CD4-positive, alpha-beta T cell treated with Interleukin-6 at 100 ng/mL for 8 hours (primary cell): ENCODE data around the gene ADAM12.
A peak's percentile ranks its signal among the peaks of the same experiment; 100 is the strongest.
"Not testable (repeated sequence)": the region's sequence is repeated elsewhere in the genome, so short reads cannot be mapped to it uniquely, and the experiment has no call there.

Source experiments
- DNase-seq: peaks from one replicate; pipeline ENCODE4 v3.0.0-alpha.2; 2020; ENCODE audit warnings: mixed read lengths, low spot score

The ADAM12 gene

DNA sequence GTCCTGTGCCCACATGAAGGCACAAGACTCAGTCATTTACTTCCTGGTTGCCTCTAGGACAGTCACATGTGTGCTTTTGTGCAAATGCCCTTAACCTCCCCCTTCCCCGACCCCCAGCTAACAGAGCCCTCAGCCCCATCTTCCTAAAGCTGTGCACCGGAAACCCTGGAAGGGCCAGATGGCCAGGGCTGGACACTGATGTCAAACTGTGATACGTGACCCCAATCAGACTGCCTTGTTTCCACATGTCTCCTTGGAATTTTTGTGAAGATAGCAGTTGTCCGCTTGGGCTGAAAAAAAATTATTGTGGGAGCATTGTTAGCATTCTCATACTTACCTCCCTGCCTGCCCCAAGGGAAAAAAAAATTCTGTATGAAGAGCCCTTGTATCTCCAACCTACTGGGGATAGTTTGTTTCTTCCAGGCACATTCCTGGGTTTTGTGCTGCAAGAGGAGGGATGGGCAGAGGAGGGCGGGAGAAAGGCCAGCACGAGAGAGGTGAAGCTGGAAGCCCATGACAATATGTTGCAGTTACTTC is 17.0 kb upstream of the ADAM12 start:
- DNase-seq = no peak

DNA sequence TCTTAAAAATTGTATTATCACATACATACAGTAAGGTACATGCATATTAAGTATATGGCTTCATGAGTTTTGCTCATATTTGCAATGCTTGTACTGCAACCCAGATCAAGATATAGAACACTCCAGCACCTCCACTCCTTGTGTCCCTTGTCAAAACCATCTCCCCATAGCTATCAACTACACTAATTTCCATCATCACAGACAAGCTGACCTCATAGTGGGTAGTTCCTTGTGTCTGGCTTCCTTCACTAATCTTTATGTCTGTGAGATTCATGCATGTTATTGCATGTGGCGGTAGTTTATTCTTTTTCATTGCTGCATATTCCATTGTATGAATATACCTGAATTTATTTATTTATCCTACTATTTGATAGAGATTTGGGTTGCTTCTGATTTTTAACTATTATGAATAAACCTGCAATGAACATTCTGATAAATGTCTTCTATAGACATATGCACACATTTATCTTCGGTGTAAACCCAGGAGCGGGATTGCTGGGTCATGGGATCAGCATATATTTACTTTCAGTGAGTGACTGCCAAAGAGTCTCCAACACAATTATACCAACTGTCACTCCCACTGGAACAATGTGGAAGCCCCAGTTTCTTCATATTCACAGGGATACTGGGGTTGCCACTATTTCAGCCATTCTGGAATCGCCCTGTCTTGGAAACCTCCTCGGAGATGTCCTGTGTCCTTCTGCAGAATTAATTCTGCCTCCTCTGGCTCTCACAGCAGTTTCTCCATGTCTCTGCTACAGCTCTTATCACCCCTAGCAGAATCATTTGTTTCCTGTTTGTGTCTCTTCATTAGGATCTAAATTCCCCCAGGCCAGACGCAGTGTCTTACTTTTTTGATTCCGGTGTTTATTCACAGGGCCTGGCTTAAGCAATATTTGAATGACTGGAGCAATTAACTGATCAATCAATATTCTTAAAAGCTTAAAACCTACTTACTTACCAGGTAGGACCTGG is 14.7 kb upstream of the ADAM12 start:
- no peak for DNase-seq

DNA sequence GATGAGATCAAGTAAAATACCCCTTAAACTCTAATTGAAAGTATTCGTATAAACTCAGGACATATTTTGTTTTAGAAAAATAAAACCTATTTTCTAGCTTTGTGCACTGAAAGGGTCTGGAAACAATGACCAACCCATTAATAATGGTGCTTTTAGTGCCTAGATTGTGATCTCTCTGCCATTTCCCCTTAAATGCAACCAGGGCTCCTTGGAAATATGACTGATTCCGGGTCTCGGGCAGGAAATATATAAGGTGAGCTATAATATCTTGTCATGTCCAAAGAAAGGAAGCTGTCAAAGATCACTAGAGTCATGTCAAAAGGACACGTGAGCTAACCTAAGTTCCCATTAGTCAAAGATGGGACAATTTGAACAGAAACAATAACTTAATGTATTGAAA is 12.4 kb upstream of the ADAM12 start:
- DNase-seq = no peak

DNA sequence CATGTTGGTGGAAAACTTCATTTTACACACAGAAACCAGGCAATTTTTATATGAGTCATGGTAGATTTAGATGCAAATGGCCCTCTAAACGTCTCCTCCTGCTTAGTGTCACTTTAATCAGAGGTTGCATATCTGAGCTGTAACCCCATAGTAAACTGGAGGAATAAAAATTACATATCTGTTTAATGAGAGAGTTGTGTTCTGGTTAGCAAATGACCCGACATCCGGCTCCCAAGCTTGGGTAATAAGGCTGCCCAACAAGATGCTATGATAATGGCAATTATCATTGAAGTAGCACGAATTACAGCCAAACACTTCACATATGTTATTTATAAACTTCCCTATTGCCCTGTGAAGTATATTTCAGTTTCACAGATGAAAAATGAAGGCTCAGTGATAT is 10.6 kb upstream of the ADAM12 start:
- no peak for DNase-seq

DNA sequence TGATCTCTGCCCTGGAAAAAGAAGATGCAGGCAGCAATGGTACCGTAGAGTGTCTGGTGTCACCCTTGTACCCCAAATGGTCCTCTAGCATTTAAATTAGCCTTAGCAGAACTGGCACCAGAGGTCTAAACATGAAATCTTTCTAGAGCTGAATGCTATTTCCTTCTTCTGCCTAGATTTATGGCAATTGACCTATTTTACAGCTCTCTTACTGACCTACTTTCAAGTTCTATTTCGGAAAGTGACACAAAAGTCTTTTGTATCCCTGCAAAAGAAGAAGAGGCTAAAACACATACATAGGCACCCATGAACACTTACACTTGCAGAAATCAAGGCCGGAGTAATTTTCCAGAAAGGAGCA is 10.1 kb upstream of the ADAM12 start:
- DNase-seq = no peak

DNA sequence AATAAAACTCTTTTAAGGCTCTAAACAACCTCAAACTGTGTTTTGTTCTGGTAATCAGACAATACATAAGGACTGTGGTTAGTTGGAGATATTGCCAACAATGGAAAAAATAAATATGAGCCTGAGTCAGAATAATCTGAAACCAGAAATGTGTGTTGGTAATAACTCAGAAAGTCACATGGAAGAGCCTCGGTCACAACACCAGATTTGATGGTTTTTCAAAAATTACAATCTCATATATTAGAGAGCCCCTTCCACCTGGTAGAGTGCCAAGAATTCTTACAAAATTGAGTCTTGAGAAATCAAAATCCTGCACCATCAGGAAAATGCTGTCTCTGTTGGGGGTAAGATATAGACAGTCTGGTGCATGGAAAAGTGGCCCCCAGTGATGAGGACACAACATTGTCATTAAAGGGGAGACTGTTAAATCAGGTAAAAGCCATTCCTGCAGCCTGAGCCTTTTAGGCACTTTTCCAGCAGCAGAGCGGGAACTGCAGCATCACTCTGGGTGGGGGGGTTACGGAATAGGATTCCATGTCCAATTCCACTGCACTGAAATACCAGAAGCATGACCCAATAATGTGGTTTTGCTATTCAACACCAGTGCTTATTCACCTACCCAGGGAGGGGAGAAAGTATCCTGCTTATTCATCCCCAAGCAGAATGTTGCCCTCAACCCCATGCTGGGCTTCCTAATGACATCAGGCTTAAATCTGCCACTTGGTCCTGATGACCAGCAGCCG is 9.5 kb upstream of the ADAM12 start:
- no peak for DNase-seq

DNA sequence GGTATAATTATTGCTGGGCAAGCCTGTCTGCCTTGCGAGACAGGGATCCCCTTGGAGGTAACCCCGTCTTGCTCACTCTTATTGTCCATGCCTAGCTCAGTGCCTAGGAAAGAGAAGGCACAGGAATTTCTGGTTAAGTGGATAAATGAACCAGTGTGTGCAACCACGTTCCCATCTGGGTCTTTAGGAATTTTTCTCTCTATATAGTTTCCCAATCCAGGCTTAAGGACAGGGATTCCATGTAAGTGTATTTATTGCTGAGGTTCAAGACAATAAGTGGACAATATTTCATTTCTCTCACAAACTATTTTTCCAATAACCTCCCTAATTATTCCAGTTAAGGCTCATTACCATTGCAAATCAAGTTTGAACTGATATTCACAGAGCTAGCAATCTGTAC is 8.9 kb upstream of the ADAM12 start:
- no peak for DNase-seq

DNA sequence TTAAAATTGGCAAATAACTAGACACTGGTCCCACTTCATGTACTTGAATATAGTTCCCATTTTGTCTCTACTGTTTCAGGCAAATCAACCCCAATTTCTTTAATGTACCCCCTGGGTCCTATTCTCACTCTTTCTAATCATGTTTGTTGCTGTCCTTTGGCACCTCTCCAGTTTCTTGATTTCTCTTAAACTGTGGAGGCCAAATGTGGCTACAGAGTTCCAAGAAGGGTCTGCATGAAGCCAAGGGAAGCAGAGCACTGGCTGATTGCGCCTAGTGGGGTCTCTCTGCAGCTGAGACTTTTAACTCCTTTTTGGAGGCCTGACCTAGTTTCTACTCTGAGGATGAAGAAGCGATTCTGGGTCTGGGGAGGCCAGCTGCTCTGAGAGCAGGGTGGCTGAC is 6.7 kb upstream of the ADAM12 start:
- no peak for DNase-seq

DNA sequence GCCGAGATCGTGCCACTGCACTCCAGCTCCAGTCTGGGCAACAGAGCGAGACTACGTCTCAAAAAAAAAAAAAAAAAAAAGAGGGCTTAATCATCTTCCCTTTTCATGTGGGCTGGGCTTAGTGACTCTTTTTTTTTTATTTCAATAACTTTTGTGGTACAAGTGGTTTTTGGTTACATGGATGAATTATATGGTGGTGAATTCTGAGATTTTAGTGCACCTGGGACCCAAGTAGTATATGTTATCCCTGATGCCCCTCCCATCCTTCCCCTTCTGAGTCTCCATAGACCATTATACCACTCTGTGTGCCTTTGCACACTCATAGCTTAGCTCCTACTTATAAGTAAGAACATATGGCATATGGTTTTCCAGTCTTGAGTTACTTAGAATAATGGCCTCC is 4.8 kb upstream of the ADAM12 start:
- DNase-seq = no peak

DNA sequence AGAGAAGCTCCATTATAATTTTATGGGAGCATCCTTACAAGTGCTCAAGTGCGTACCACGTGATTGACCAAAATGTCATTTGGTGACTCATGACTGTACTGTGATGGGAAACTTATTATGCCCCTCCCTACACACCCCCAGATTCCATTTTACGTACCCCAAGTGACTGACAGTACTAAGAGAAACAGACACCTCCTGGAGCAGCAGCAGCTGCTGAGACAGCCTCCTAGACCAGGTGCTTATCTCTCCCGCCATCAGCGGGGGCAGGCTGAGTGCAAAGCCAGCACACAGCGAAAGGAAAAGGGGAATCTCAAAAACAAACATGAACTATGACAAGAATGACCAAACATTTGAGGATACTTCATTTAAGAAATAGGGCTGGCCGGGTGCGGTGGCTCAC is 4.2 kb upstream of the ADAM12 start:
- no peak for DNase-seq

DNA sequence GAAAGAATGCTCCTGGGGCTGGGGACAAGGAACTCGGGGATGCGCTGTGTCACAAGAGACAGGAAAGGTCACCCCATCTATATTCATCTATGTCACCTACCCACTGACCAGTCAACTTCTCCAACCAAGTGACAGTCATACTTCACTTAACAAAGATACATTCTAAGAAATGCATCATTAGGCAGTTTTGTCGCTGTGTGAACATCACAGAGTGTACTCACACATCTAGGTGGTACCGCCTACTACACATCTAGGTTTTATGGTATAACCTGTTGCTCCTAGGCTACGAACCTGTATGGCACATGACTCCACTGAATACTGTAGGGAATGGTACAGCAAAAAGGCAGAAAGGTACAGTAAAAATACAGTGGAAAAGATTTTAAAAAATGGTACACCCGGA is 3.8 kb upstream of the ADAM12 start:
- no peak for DNase-seq

DNA sequence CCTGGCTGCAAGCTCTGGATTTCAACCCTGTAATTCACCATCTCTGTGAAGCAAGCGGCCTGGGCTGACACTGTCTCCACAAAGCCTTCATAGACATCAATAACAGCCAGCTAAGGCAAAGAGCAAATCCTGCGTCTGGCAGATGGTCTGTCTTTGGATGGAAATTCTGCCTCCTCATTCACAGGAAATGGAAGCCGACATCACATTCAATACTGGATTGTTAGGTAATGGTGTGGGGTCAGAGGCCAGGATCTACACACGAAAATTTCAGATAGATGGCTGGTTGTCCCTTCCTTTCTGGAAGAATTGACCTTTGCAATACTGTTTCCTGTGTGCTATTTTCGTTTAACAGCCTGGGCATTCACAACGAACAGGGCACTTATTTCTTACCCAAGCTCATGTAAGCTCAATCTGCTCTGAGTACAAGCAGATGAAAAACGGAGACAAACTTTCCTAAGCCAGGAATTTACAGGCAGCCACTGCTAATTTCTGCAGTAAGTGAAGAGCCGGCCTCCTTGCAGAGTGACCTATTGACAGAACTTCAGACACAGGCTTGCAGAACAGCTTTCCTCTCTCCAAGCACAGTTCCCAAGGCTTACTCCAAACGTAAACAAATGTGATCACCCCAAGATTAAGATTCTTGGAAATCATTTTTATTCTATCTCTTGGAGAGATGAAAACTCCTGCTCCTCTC is 3.1 kb upstream of the ADAM12 start:
- DNase-seq = no peak

DNA sequence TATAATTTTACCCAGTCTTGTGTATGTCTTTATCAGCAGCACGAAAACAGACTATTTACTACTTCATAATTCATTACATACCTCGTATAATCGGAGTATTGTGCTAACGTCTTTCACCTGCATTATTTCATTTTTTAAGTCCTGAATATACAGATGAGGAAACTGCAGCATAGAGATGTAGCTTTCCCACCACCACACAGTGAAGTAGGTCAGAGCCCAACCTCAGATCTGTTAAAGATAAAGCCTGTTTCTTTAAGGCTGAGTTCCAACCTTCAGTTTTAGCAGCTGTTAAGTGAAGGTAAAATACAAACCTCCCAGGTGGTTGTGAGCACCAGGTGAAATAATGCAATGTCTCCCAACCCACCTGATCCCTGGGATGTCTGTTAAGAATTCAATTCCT is 2.0 kb upstream of the ADAM12 start:
- no peak for DNase-seq

DNA sequence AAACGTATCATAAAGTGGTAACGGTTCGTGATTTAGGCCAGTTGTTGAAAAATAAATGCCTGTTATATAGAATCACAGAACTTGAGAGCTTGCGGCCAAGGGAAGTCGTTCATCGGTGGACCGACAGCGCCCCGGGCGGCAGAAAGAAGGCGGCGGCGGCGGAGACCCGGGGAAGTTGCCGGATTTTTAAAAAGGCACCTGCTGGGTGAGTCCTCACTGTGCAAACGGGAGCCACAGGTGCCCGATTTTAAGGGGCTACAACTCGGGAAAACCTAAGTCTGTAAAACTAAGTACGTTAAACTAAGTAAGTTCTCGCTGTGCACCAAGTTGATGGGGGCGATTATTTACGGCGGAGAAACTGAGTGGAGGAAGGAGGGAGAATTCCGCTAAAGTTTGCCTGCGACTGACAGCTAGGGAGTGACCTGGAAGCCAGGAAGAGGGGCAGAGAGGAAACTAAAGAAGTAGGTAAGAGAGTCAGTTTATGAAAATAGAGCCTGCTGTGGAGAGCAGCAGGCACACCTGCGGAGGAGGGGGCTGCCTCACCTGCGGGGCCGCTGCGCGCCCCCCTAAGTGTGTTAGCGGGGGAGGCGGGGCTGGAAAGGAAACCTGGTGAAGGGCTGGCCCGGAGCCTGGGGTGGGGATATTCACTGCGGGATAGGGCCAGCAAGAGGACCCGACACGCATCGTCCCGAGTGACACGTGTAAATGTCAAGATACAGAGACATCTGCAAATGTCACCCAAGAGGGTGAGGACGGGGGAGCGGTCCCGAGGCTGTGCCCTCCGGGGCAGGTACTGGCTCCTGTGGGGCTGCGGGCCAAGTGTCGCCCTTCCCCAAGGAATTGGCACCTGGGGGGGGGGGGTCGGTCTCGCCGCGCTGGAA is 996 bp downstream of the ADAM12 start:
- DNase-seq = peak; percentile 40

DNA sequence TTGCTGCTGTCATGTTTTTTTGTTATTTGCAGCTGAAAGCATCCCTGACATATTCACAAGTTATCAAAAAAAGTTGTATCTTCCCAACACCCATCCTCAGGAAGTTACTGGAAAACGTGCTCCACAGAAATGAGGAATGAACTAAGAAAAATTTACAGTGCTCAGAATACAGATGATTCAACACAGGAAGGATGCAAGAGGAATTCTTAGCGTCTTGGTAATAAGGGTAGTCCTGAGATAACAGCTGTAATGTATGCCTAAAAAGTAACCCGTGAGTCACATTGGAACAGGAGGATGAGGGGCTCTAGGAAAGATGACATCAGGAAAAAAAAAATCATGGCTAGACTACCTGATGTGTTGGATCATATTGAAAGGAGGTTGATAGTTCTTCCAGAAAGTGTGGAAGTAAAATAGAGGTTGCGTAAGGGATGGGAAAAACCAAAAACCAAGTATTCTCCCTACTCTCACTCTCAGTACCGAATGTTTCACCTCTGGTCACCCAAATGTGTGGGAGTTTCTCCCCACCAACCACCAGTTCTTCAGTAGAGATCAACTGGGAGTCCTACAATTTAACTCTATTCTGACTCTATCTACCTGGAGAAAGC is 3.9 kb downstream of the ADAM12 start:
- no peak for DNase-seq

DNA sequence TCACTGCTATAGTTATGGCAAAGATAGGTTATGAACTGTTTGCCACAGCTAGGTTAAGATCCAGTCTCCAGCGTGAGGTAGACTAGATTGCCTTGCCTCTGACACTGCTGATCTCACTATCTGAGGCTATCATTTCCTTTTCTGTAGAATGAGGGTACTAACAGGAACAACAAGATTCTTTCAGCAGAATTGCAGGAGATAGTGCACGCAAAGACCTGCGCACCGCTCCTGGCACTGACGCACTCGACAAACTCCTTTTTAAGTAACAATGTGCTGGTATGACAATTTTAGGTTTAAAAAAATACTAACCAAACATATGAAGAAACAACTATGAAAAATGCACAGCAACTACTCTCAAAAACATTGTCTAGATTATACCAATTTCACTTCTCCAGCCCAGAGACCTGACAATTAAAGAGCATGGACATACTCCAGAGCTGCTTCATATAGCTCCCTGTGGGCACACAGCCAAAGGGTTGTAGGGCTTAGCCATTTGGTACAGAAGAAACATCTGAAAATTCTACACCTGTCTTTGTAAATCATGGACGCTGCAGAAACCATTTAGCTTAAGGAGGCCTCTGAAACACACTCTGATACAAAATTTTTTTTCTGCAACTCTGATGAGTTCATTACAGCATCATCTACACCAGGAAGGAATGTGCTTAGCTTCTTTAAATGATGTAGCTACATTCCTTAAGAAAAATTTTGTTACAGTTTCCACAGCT is 7.8 kb downstream of the ADAM12 start:
- no peak for DNase-seq

DNA sequence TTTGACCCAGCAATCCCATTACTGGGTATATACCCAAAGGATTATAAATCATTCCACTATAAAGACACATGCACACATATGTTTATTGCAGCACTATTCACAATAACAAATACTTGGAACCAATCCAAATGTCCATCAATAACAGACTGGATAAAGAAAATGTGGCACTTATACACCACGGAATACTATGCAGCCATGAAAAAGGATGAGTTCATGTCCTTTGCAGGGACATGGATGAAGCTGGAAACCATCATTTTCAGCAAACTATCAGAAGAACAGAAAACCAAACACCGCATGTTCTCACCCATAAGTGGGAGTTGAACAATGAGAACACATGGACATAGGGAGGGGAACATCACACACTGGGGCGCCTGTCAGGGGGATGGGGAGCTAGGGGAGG is 9.1 kb downstream of the ADAM12 start:
- DNase-seq = not testable (repeated sequence)

DNA sequence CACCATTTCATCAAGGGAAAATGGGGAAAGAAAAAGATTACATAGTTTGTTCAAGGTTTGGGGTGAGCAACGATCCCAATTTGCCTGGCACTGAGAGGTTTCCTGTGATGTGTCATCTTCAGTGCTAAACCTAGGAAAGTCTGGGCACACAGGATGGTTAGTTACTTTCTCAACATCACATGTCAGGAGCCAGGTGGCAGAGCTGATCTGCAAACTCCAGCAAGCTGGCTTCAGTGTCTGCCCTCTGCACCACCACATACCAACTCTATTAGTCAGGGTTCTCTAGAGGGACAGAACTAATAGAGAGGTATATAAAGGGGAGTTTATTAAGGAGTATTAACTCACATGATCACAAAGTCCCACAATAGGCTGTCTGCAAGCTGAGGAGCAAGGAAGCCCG is 11.3 kb downstream of the ADAM12 start:
- no peak for DNase-seq

DNA sequence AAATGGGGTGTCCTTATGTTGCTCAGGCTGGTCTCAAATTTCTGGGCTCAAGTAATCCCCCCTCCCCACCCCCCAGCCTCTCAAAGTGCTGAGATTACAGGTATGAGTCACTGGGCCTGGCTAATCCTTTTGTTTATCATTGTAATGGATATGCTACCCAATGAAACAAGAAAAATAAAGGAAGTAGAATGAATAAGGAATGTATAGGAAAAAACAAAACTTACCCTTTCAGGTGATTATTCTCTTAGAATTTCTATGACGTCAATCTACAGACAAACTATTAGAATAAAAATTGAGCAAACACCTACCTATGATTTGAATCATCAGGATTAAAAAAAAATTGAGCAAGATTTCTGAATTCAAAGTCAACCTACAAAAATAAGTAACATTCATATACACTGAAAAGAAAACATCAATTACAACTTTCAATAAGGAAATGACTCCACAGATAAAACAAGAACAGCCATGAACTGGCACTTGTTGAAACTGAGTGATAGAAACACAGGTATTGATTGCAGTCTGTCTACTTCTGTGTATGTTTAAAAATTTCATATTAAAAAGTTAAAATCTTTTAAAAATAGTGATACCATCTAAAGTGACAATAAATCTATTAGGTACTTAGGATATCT is 12.2 kb downstream of the ADAM12 start:
- no peak for DNase-seq

DNA sequence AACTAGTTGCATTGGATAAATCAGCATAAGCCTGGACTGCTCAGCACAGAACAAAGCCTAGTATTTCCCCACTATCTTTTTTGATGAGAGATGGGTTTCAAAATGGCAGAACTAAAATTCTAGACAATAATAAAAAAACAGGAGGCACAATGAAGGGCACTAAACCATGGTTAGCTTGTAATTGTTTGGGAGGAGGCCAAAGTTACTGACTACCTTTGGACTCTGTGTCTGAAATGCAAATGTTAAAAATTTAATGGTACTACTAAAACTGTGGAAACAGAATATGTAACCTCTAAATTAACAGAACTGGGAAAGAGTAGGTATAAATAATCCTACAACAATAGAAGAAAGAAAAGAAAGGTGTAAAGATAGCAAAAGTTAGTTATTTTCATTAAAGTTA is 13.0 kb downstream of the ADAM12 start:
- no peak for DNase-seq
